Fibroblast of villous mesenchyme (primary cell): ENCODE data around the gene SFT2D1. TPM values are rescaled to one million over a fixed set of nuclear protein-coding genes. Genes with fewer than 3 reads are reported as not detected.

Experiments used
- DNase-seq: peaks from one replicate; pipeline ENCODE4 v3.0.0-alpha.2; 2010; ENCODE audit warnings: low read depth
- H3K4me3 ChIP-seq: 2 replicates; pipeline ENCODE4 v1.5.1; 2011; ENCODE audit warnings: low read depth, mild to moderate bottlenecking, low read length
- total RNA-seq: library from RNA; depleted of rRNA; stranded (reverse); fragments of >200 nt; gene quantifications from 2 replicates; pipeline ENCODE4 v1.2.3, GENCODE V29; 2012
- TF ChIP-seq, protein P1 (sequence below): IDR thresholded peaks from 2 replicates; pipeline ENCODE4 v1.5.1; 2012; ENCODE audit warnings: low read depth, mild to moderate bottlenecking, low read length; ENCODE audit not compliant: insufficient read depth

The SFT2D1 gene
- total RNA-seq, 1 donor, result 37.1 TPM

- no peak overlapping the region for H3K4me3 ChIP-seq
- DNase-seq, result no peak
- TF ChIP-seq, protein P1, sequence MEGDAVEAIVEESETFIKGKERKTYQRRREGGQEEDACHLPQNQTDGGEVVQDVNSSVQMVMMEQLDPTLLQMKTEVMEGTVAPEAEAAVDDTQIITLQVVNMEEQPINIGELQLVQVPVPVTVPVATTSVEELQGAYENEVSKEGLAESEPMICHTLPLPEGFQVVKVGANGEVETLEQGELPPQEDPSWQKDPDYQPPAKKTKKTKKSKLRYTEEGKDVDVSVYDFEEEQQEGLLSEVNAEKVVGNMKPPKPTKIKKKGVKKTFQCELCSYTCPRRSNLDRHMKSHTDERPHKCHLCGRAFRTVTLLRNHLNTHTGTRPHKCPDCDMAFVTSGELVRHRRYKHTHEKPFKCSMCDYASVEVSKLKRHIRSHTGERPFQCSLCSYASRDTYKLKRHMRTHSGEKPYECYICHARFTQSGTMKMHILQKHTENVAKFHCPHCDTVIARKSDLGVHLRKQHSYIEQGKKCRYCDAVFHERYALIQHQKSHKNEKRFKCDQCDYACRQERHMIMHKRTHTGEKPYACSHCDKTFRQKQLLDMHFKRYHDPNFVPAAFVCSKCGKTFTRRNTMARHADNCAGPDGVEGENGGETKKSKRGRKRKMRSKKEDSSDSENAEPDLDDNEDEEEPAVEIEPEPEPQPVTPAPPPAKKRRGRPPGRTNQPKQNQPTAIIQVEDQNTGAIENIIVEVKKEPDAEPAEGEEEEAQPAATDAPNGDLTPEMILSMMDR, result no peak
Measured at GRCh38 chr6:166301611-166302529, 40.5 kb downstream of the SFT2D1 start.

- DNase-seq, result no peak
- no peak overlapping the region for H3K4me3 ChIP-seq
- TF ChIP-seq, protein P1, result no peak
Measured at GRCh38 chr6:166300357-166300987, 41.9 kb downstream of the SFT2D1 start.

DNA sequence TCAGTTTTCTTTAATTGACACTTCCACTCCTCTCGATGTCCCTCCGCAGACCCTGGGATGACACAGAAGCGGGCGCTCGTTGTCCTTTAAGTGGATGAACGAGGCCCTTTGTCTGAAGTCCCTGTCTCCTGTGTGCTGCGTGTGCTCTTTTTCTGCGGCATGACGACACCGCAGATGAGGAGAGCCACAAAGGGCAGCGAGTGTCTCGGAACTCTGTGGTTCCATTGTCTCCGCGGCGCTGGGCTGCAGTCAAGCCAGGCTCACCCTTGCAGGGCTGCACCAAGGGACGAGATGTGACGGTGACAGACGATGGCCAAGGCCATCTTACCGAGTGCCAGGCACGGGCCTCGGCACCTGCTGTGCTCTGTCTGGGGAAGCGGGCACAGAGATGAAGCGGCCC, 44.7 kb downstream of the SFT2D1 start:
- no peak overlapping the region for H3K4me3 ChIP-seq
- TF ChIP-seq, protein P1, result no peak
- no peak for DNase-seq

DNA sequence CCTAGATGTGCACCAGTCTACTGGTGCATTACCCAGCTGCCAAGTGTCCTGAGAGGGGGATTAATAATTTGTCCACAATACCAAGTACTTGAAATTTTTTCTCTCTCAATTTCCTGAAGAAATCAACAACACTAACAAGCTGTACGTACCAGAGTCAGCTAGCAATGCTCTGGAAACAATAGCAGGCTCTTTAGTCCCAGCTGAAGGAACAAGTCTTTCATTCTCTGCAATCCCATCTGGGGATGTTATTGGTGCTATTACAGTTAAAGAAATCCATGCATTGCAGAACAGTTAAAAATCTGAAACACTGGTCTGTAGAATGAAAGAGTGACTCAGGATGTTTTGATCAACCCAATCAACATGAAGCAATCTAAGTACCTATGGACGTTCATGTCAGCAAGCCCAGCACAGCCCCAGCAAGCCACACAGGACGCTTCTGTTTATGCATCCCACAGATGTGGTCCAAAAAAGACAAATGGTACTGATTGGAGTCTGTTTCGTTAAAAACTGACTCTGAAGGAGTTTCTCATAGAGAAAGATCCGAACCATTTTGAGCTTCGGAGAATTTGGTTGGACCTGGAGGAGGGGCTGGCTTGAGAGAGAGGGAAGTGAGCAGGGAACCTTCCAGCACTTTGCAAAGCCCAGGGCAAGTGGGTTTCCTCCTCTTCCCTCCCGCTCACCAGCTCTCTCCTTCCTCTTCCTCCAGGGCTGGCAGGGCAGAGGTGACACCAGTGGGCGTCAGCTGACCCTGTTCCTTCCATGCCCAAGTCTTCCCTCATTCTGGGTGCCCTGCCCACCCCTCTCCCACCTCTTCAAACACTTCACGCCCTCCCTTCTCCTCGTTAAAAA, 46.1 kb downstream of the SFT2D1 start:
- DNase-seq, result no peak

DNA sequence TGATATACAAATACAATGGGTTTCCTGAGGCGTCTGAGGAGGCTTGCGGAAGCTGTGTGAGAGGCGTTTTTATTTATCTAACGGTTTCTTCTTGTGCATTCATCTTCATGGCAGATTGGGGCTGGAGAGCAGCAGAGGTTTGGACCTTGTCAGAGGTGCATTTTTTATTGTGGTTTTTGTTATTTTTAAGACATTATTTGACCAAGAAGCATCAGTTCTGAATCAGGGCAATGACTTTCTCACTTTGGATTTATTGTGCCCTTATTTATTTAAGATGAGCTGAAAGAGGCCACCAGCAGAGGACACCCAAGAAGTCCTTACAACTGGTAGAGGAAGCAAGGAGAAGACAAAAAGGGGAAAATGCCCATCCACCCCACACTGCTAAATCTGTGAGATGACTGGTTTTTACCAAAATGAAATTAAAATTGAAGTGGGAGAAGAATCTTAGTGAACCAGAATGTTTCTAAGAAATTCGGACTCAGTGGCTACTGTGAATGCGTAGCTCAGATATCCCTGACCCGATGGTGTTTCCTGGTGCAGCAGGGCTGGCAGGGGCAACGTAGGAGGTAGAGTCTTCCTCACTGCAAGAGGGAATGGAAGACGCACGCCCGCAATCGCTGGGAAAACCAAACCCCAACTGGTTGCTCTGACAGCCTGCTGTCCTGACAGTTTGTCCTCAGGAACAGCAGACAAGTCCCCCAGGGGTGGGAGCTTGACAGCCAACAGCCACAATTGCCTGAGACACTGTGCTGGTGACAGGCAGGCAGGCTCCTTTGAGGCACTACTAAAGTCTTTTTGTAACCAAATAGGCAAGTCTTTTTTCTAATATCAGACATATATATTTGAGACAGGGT, 48.4 kb downstream of the SFT2D1 start:
- TF ChIP-seq, protein P1, result no peak
- H3K4me3 ChIP-seq, result no peak overlapping the region
- no peak for DNase-seq

More for the DNA sequence above, 46.1 kb downstream of the SFT2D1 start:
- TF ChIP-seq, protein P1, result no peak
- H3K4me3 ChIP-seq, result no peak overlapping the region
